ENCODE data around the gene METTL27. TPM values are rescaled to one million over a fixed set of nuclear protein-coding genes. Genes with fewer than 3 reads are reported as not detected.

Gene METTL27
- total RNA-seq, 4 donors from 2014 or later: 2.1 to 20.4 (median 11.7) TPM

GRCh38 chr7:73829921-73830680 is 12.2 kb downstream of the METTL27 start:
- TF ChIP-seq CTCF (IDR thresholded peaks at IDR 0.05): peak in 2 of 6 experiments; percentile 34 to 38
- TF ChIP-seq POLR2A (IDR thresholded peaks at IDR 0.05): peak; percentile 86 to 97
- Histone ChIP-seq H3K27me3 (no peaks in the 10 kb centered on the region), H3K4me3 (peak overlapping the region in 3 of 4 donors; percentile 15 to 87 (median 70)), H3K4me1 (peaks cover 0 to 37% (median 13%) of the 10 kb centered on the region in 4 donors), H3K9me3 (peaks cover 0 to 3% (median 0%) of the 10 kb centered on the region in 4 donors), H3K36me3 (peaks cover 0 to 11% (median 0%) of the 10 kb centered on the region in 3 donors), H3K27ac (peak overlapping the region in 3 of 4 donors; percentile 85 to 100 (median 98))
- peak in 2 of 3 donors; percentile 83 to 85 for DNase-seq

- peaks cover 0 to 39% (median 13%) of the 10 kb centered on the region in 4 donors for H3K4me1 ChIP-seq
- H3K9me3 ChIP-seq: peaks cover 0 to 3% (median 0%) of the 10 kb centered on the region in 4 donors
- DNase-seq: no peak
- no peaks in the 10 kb centered on the region for H3K27me3 ChIP-seq
- H3K27ac ChIP-seq: peak overlapping the region in 3 of 4 donors; percentile 85 to 100 (median 98)
- H3K36me3 ChIP-seq: peaks cover 0 to 11% (median 0%) of the 10 kb centered on the region in 3 donors
- no peak for TF ChIP-seq POLR2A (IDR thresholded peaks at IDR 0.05)
- TF ChIP-seq CTCF (IDR thresholded peaks at IDR 0.05): no peak
- H3K4me3 ChIP-seq: peak overlapping the region in 2 of 4 donors; percentile 70 to 87
These were observed 12.8 kb downstream of the METTL27 start for GRCh38 chr7:73829505-73829904.

- H3K4me1 ChIP-seq: peaks cover 0 to 44% (median 13%) of the 10 kb centered on the region in 4 donors
- H3K27me3 ChIP-seq: no peaks in the 10 kb centered on the region
- no peak for TF ChIP-seq POLR2A (IDR thresholded peaks at IDR 0.05)
- no peak for TF ChIP-seq CTCF (IDR thresholded peaks at IDR 0.05)
- DNase-seq: no peak
- H3K4me3 ChIP-seq: peak overlapping the region in 2 of 4 donors; percentile 70 to 87
- H3K27ac ChIP-seq: peak overlapping the region in 3 of 4 donors; percentile 85 to 100 (median 98)
- peaks cover 0 to 3% (median 0%) of the 10 kb centered on the region in 4 donors for H3K9me3 ChIP-seq
- peaks cover 0 to 11% (median 0%) of the 10 kb centered on the region in 3 donors for H3K36me3 ChIP-seq
These were observed 13.3 kb downstream of the METTL27 start for GRCh38 chr7:73828972-73829371.

GRCh38 chr7:73828107-73828803 is 14.1 kb downstream of the METTL27 start:
- Histone ChIP-seq H3K4me1 (peaks cover 0 to 51% (median 13%) of the 10 kb centered on the region in 4 donors), H3K4me3 (peak overlapping the region in 1 of 4 donors; percentile 70), H3K27ac (peak overlapping the region in 3 of 4 donors; percentile 85 to 100 (median 98)), H3K27me3 (no peaks in the 10 kb centered on the region), H3K9me3 (peaks cover 0 to 3% (median 0%) of the 10 kb centered on the region in 4 donors), H3K36me3 (peaks cover 0 to 11% (median 0%) of the 10 kb centered on the region in 3 donors)
- DNase-seq: peak in 1 of 3 donors; percentile 90
- TF ChIP-seq POLR2A (IDR thresholded peaks at IDR 0.05) (peak; percentile 78 to 97), CTCF (IDR thresholded peaks at IDR 0.05) (no peak)

GRCh38 chr7:73827567-73828106 is 14.7 kb downstream of the METTL27 start:
- peak overlapping the region in 2 of 4 donors; percentile 15 to 34 for H3K4me3 ChIP-seq

More at GRCh38 chr7:73827567-73828106, 14.7 kb downstream of the METTL27 start:
- H3K36me3 ChIP-seq: peaks cover 0 to 11% (median 0%) of the 10 kb centered on the region in 3 donors
- H3K9me3 ChIP-seq: peaks cover 0 to 3% (median 0%) of the 10 kb centered on the region in 4 donors
- no peaks in the 10 kb centered on the region for H3K27me3 ChIP-seq
- peak in 2 of 3 donors; percentile 90 to 91 for DNase-seq
- peaks cover 0 to 57% (median 13%) of the 10 kb centered on the region in 4 donors for H3K4me1 ChIP-seq
- peak; percentile 39 to 69 for TF ChIP-seq POLR2A (IDR thresholded peaks at IDR 0.05)
- TF ChIP-seq CTCF (IDR thresholded peaks at IDR 0.05): no peak
- H3K27ac ChIP-seq: peak overlapping the region in 3 of 4 donors; percentile 85 to 100 (median 98)
